HG02759 (cell line): ENCODE results near the gene TAS2R20.

Experiments
- ATAC-seq: cut with Tn5 transposase; IDR thresholded peaks from one replicate; pipeline ENCODE4 v1.9.1; 2021; ENCODE audit warnings: mild to moderate bottlenecking, moderate library complexity; ENCODE audit not compliant: unreplicated experiment

TAS2R20 gene

DNA sequence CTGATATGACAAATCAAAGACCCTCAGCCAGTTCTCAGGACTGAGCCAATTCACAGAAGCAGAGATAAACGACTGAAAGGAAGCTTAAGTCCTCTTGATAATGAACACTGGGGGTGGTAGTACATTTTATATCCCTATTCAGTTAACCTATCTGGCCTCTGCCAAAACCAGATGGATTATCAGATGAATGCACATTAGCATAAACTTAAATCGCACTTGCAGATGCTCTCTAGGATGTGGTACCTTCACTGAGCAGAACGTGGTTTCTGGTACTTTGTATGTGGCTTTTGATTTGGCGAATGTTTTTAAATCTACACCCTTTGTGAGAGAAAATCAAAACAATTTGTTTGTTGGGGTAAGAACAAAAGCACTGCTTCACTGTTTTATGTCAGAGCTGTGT, 37.9 kb downstream of the TAS2R20 start:
- ATAC-seq, result no peak

DNA sequence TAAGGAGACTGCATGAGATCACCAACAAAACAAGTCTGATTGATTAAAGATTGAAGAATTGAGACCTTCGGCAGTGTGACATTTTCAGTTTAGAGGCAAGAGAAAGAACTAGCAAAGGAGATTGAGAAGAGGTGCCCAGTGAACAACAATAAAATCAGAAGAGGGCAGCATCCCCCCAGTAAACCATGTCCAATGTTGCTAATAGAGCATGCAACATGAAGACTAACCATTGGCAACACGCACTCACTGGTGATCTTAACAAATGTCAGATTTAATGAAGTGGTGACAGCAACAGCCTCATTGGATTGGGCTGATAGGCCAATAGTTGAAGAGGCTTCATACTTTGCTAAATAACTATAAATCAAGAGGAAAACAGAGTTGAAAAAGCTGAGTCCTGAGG, 38.3 kb downstream of the TAS2R20 start:
- no peak for ATAC-seq

DNA sequence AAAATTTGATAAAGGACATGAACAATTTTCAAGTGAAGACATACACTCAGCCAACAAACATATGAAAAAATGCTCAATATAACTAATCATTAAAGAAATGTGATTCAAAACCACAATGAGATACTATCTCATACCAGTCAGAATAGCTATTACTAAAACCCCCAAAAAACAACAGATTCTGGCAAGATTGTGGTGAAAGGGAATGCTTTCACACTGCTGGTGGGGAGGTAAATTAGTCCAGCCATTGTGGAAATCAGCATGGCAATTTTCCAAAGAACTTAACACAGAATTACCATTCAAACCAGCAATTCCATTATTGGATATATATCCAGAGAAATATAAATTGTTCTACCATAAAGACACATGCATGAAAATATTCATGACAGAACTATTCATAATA, 40.4 kb downstream of the TAS2R20 start:
- no peak for ATAC-seq

DNA sequence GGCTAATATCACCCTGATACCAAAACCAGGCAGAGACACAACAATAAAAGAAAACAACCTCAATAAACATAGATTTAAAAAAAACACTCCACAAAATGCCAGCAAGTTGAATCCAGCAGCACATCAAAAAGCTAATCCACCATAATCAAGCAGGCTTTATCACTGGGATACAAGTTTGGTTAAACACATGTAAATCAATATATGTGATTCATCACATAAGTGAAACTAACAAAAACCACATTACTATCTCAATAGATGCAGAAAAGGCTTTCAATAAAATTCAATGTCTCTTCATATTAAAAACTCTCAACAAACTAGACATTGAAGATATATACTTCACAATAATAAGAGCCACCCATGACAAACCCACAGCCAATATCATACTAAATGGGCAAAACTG, 42.0 kb downstream of the TAS2R20 start:
- no peak for ATAC-seq

DNA sequence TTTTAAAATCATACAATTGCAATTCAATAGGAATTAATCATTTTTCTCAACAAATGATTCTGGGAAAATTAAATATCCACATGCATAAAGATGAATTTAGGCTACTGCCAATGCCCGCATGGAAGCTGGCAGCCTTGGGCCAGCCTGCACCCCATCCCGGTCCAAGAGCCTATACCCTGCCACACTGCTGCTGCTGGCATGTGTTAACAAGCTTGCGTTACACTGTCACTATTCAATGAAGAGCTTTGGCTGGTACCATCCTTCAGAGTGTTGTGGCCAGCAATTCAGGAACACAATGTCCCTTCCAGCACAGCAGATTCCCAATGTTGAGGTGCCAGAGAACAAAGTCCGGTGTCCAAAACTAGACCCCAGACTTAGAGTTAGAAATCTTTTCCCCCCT, 45.5 kb downstream of the TAS2R20 start:
- no peak for ATAC-seq
